Neural progenitor cell (in vitro differentiated cells): ENCODE results near the gene CDC42BPA. TPM values are rescaled to one million over a fixed set of nuclear protein-coding genes. Genes with fewer than 3 reads are reported as not detected.

Experiments
- DNase-seq: peaks from one replicate; pipeline ENCODE4 v3.0.0-alpha.2; 2016; ENCODE audit warnings: low spot score
- H2AFZ ChIP-seq: fragments of 200-600 bp; sonication (generic); replicated peaks from 2 replicates; pipeline ENCODE4 v1.6.1; 2016; ENCODE audit warnings: antibody characterized with exemption
- H3F3A ChIP-seq: fragments of 200-600 bp; sonication (generic); 2 replicates; pipeline ENCODE4 v1.6.1; 2016; ENCODE audit warnings: antibody characterized with exemption, low read depth
- H3K27ac ChIP-seq: fragments of 200-600 bp; sonication (generic); 2 replicates; pipeline ENCODE4 v1.5.1; 2016; ENCODE audit warnings: mild to moderate bottlenecking
- H3K27me3 ChIP-seq: fragments of 200-600 bp; sonication (generic); 2 replicates; pipeline ENCODE4 v1.6.1; 2016; ENCODE audit warnings: mild to moderate bottlenecking, moderate library complexity
- H3K36me3 ChIP-seq: fragments of 200-600 bp; sonication (generic); 2 replicates; pipeline ENCODE4 v1.5.1; 2016
- H3K4me1 ChIP-seq: fragments of 200-600 bp; sonication (generic); 2 replicates; pipeline ENCODE4 v1.6.1; 2016; ENCODE audit warnings: mixed run types
- H3K4me2 ChIP-seq: fragments of 200-600 bp; sonication (generic); 2 replicates; pipeline ENCODE4 v1.6.1; 2016
- H3K4me3 ChIP-seq: fragments of 200-600 bp; sonication (generic); 2 replicates; pipeline ENCODE4 v1.5.1; 2016
- H3K79me2 ChIP-seq: fragments of 200-600 bp; sonication (generic); 2 replicates; pipeline ENCODE4 v1.6.1; 2016; ENCODE audit warnings: low read depth
- H3K9ac ChIP-seq: fragments of 200-600 bp; sonication (generic); 2 replicates; pipeline ENCODE4 v1.6.1; 2016
- H3K9me3 ChIP-seq: fragments of 200-600 bp; sonication (generic); 2 replicates; pipeline ENCODE4 v1.5.1; 2016; ENCODE audit warnings: low read depth
- H4K20me1 ChIP-seq: fragments of 200-600 bp; sonication (generic); 2 replicates; pipeline ENCODE4 v1.6.1; 2016; ENCODE audit warnings: low read depth
- H3K27ac Mint-ChIP-seq: 3 replicates; pipeline ENCODE4 v1.8.0; 2021; ENCODE audit warnings: mixed read lengths
- H3K27me3 Mint-ChIP-seq: 2 replicates; pipeline ENCODE4 v1.8.0; 2022; ENCODE audit warnings: low read depth, mild to moderate bottlenecking, inconsistent platforms, moderate library complexity, mixed read lengths; ENCODE audit not compliant: insufficient read depth
- H3K36me3 Mint-ChIP-seq: 3 replicates; pipeline ENCODE4 v1.8.0; 2021; ENCODE audit warnings: mixed read lengths
- H3K4me1 Mint-ChIP-seq: 3 replicates; pipeline ENCODE4 v1.8.0; 2021; ENCODE audit warnings: mixed read lengths
- H3K4me3 Mint-ChIP-seq: 3 replicates; pipeline ENCODE4 v1.8.0; 2021; ENCODE audit warnings: mild to moderate bottlenecking, moderate library complexity, mixed read lengths
- H3K9me3 Mint-ChIP-seq: 3 replicates; pipeline ENCODE4 v1.8.0; 2020; ENCODE audit warnings: mixed read lengths
- CTCF ChIP-seq: fragments of 200-600 bp; sonication (generic); IDR thresholded peaks from 2 replicates; pipeline ENCODE4 v1.5.1; 2017; ENCODE audit warnings: antibody characterized with exemption, mild to moderate bottlenecking
- EZH2 ChIP-seq: fragments of 200-600 bp; sonication (generic); IDR thresholded peaks from 2 replicates; pipeline ENCODE4 v1.6.1; 2017; ENCODE audit warnings: antibody characterized with exemption, mild to moderate bottlenecking, moderate library complexity
- EZH2phosphoT487 ChIP-seq: fragments of 200-600 bp; sonication (generic); IDR thresholded peaks from 2 replicates; pipeline ENCODE4 v1.6.1; 2017; ENCODE audit warnings: antibody characterized with exemption
- total RNA-seq: library from RNA; depleted of rRNA; stranded (reverse); fragments of >200 nt; gene quantifications from 2 replicates; pipeline ENCODE4 v1.2.3, GENCODE V29; 2015; ENCODE audit warnings: low replicate concordance

The CDC42BPA gene
- total RNA-seq, 1 donor from 2014 or later: 54.7 TPM

GRCh38 chr1:227192163-227192562 is 126.1 kb downstream of the CDC42BPA start:
- Mint-ChIP-seq H3K4me1 (no peaks in the 10 kb centered on the region), H3K36me3 (peaks cover 28% of the 10 kb centered on the region), H3K27ac (no peak overlapping the region), H3K9me3 (no peaks in the 10 kb centered on the region), H3K4me3 (no peak overlapping the region), H3K27me3 (no peaks in the 10 kb centered on the region)
- no peaks in the 10 kb centered on the region for H3K79me2 ChIP-seq
- no peak overlapping the region for H3K27ac ChIP-seq
- H3K4me2 ChIP-seq: no peak overlapping the region
- H4K20me1 ChIP-seq: no peaks in the 10 kb centered on the region
- no peak for DNase-seq
- TF ChIP-seq EZH2phosphoT487: no peak
- TF ChIP-seq EZH2: no peak
- TF ChIP-seq CTCF: no peak
- H3K9me3 ChIP-seq: no peaks in the 10 kb centered on the region
- H3F3A ChIP-seq: no peaks in the 10 kb centered on the region
- H3K4me3 ChIP-seq: no peak overlapping the region
- H3K4me1 ChIP-seq: no peaks in the 10 kb centered on the region
- no peaks in the 10 kb centered on the region for H3K27me3 ChIP-seq
- H3K36me3 ChIP-seq: no peaks in the 10 kb centered on the region
- H3K9ac ChIP-seq: no peak overlapping the region
- no peak overlapping the region for H2AFZ ChIP-seq

- Histone ChIP-seq H3K9me3 (no peaks in the 10 kb centered on the region), H3K4me1 (no peaks in the 10 kb centered on the region), H3K27me3 (no peaks in the 10 kb centered on the region), H4K20me1 (no peaks in the 10 kb centered on the region), H3K79me2 (no peaks in the 10 kb centered on the region), H2AFZ (no peak overlapping the region), H3K4me2 (no peak overlapping the region), H3K27ac (no peak overlapping the region), H3F3A (no peaks in the 10 kb centered on the region), H3K4me3 (no peak overlapping the region), H3K36me3 (no peaks in the 10 kb centered on the region), H3K9ac (no peak overlapping the region)
- TF ChIP-seq CTCF: no peak
- no peak for TF ChIP-seq EZH2
- no peak for TF ChIP-seq EZH2phosphoT487
- Mint-ChIP-seq H3K27me3 (no peaks in the 10 kb centered on the region), H3K4me1 (no peaks in the 10 kb centered on the region), H3K27ac (no peak overlapping the region), H3K36me3 (peaks cover 28% of the 10 kb centered on the region), H3K9me3 (no peaks in the 10 kb centered on the region), H3K4me3 (no peak overlapping the region)
- DNase-seq: no peak
Observed at GRCh38 chr1:227191607-227192006, 126.7 kb downstream of the CDC42BPA start.

GRCh38 chr1:227190321-227190720 is 128.0 kb downstream of the CDC42BPA start:
- no peaks in the 10 kb centered on the region for H3K79me2 ChIP-seq
- H3K9me3 Mint-ChIP-seq: no peaks in the 10 kb centered on the region
- H3K36me3 ChIP-seq: no peaks in the 10 kb centered on the region
- H3K36me3 Mint-ChIP-seq: peaks cover 28% of the 10 kb centered on the region
- H3K27me3 Mint-ChIP-seq: no peaks in the 10 kb centered on the region
- no peak overlapping the region for H3K9ac ChIP-seq
- H3K27ac Mint-ChIP-seq: no peak overlapping the region
- H3K4me2 ChIP-seq: no peak overlapping the region
- DNase-seq: no peak
- H3K4me3 Mint-ChIP-seq: no peak overlapping the region
- no peak overlapping the region for H2AFZ ChIP-seq
- H3K4me1 ChIP-seq: no peaks in the 10 kb centered on the region
- H4K20me1 ChIP-seq: no peaks in the 10 kb centered on the region
- H3K9me3 ChIP-seq: no peaks in the 10 kb centered on the region
- no peaks in the 10 kb centered on the region for H3K4me1 Mint-ChIP-seq
- no peaks in the 10 kb centered on the region for H3K27me3 ChIP-seq
- no peak overlapping the region for H3K4me3 ChIP-seq
- H3F3A ChIP-seq: no peaks in the 10 kb centered on the region
- TF ChIP-seq EZH2: no peak
- TF ChIP-seq CTCF: no peak
- no peak for TF ChIP-seq EZH2phosphoT487
- H3K27ac ChIP-seq: no peak overlapping the region

- Mint-ChIP-seq H3K36me3 (peaks cover 10% of the 10 kb centered on the region), H3K27me3 (peaks cover 3% of the 10 kb centered on the region), H3K4me1 (no peaks in the 10 kb centered on the region), H3K9me3 (no peaks in the 10 kb centered on the region), H3K4me3 (no peak overlapping the region), H3K27ac (no peak overlapping the region)
- no peak overlapping the region for H3K4me2 ChIP-seq
- H3F3A ChIP-seq: no peaks in the 10 kb centered on the region
- H2AFZ ChIP-seq: no peak overlapping the region
- H3K36me3 ChIP-seq: no peaks in the 10 kb centered on the region
- no peak overlapping the region for H3K4me3 ChIP-seq
- H3K79me2 ChIP-seq: no peaks in the 10 kb centered on the region
- H3K9ac ChIP-seq: no peak overlapping the region
- H3K4me1 ChIP-seq: no peaks in the 10 kb centered on the region
- H4K20me1 ChIP-seq: no peaks in the 10 kb centered on the region
- no peaks in the 10 kb centered on the region for H3K9me3 ChIP-seq
- no peak for DNase-seq
- no peaks in the 10 kb centered on the region for H3K27me3 ChIP-seq
- H3K27ac ChIP-seq: no peak overlapping the region
- TF ChIP-seq EZH2phosphoT487 (no peak), CTCF (no peak), EZH2 (no peak)
Observed at GRCh38 chr1:227185291-227185690, 133.0 kb downstream of the CDC42BPA start.
